ENCODE results near the gene LIPE.

LIPE gene

GRCh38 chr19:42403586-42403985 is 23.6 kb downstream of the LIPE start:
- no peak for DNase-seq (ENCODE audit: insufficient read length, low spot score)
- no peak for FAIRE-seq
- no peak for TF ChIP-seq CTCF (IDR thresholded peaks at IDR 0.05; ENCODE audit: insufficient read depth, missing control alignments)

DNA sequence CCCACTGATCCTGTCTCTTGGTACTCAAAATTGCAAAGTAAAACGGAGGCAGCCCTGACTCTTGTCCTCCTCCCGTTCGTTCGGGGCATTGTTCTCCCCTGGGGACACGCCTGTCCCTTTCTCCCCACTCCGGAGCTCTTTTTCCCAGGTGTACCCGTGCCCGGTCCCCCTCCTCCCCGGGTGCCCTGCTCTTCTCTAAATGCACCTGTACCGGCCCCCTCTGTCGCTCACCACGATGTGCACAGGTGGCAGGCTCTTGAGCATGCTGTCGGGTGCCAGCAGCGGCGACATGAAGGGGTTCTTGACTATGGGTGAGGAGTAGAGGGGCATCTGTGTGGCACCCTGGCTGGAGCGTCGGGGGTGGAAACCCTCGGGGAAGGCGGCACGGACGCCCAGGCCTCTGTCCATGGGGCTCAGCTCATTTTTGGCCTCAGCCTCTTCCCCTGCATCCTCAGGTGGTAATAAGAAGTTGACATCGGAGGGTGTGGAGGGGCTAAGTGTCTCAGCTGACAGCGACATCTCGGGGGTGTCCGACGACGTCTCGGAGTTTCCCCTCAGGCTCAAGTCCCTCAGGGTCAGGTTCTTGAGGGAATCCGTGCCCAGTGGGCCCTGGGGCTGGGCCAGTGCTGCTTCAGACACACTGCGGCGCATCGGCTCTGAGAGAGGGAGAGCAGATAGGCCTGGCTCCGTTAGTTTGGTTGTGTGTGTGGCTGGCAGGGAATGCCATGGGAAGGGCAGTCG is 24.6 kb downstream of the LIPE start:
- DNase-seq (ENCODE audit: insufficient read length, low spot score) (no peak), FAIRE-seq (no peak)
- TF ChIP-seq CTCF (IDR thresholded peaks at IDR 0.05; ENCODE audit: insufficient read depth, missing control alignments): no peak

DNA sequence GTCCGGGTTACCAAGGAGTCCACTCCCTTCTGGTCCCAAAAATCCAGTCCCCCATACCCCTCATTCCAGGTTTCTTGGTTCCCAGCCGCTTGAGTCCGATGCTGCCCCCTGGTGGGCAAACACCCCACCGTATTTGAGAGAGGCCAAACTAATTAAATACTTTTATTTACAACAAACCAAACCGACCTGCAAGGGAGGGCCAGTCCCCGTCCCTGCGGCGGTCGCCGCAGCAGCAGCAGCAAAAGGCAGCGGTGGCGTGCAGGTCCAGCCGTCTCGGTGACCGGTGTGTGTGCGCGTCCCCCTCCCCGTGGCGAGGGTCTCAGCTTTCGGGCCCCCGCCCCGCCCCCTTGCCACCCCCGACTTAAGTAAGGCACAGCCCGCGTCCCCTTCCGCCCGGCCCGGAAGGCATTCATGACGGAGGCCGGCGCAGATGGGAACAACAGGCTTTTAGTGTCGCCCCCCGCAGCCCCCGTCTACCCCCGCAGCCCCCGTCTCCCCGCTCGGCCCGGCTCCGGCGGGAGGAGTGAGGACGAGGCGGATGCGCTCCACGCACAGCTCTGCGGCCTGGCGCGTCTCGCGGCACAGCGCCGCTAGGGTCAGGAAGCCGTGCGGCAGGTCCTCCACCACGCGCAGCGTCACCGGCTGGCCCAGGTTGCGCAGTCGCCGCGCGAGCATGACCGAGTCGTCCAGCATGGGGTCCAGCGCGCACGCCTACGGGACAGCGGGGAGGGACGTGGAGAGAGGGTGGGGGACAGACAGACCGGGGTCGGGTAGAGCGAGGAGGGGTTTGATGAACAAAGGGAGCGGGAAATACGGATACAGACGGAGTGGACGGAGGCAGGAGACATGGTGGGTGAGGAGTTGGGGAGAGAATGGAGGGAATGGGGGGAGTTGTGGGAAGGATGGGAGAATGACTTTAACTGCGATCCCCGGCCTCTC is 25.6 kb downstream of the LIPE start:
- FAIRE-seq (no peak), DNase-seq (ENCODE audit: insufficient read length, low spot score) (peak; percentile 87)
- peak; percentile 81 for TF ChIP-seq CTCF (IDR thresholded peaks at IDR 0.05; ENCODE audit: insufficient read depth, missing control alignments)

DNA sequence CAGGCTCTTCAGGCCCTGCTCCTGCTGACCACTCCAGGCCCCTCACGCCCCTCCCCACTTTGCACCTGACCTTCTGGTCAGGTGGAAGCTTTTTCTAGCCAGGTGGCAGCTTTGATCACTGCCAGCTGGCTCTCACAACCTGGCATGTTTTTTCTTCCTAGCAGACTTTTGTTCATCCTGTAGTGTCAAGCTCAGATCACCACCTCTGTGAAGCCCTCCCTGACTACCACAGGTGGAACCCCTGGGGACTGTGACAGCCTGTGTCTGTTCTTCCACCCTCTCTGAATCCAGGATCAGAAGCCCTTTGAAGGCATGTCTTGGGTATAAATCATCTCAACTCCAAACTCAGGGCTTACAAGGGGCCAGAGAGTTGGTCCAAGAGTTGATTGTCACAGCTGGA is 26.8 kb downstream of the LIPE start:
- no peak for DNase-seq (ENCODE audit: insufficient read length, low spot score)
- no peak for FAIRE-seq
- TF ChIP-seq CTCF (IDR thresholded peaks at IDR 0.05; ENCODE audit: insufficient read depth, missing control alignments): no peak

DNA sequence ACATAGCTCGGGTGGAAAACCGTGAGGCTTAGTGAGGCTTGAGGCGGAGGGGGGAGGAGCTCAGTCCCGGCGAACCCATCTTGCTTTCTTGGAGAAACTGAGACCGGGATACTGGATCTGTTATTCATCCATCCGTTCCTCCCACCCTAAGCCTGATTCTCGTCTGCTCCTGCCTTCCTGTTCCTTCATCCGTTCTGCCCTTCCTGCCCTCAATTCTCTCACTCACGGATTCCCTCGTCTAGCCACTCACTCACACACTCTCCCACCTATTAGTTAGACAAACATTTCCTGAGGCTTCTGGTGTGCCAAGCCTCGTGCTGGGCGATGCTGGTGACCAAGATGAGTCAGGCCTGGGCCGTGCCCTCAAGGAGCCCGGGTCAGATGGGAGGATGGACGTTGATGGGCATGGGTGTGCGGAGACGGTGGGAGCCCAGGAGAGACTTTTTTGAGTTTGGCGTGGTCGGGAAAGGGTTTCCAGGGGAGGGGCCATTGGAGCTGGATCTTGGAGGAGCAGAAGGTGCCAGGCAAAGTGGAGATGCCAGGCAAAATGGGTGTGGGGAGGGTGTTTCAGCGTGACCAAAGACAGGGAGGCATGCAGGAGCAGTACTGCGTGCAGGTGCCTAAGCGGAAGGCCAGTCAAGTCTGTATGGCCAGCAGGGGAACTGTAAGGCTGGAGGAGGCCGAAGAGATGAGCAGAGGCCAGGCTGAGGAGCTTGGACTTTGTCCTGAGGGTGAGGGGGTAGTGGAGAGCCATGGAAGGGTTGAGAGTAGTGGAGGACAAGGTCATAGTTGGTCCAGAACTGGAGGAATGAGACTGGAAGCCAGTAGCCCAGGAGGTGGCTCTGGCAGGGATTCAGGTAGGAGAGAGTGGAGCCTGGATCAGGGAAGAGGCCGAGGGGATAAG is 29.7 kb downstream of the LIPE start:
- no peak for DNase-seq (ENCODE audit: insufficient read length, low spot score)
- TF ChIP-seq CTCF (IDR thresholded peaks at IDR 0.05; ENCODE audit: insufficient read depth, missing control alignments): no peak
- FAIRE-seq: no peak

DNA sequence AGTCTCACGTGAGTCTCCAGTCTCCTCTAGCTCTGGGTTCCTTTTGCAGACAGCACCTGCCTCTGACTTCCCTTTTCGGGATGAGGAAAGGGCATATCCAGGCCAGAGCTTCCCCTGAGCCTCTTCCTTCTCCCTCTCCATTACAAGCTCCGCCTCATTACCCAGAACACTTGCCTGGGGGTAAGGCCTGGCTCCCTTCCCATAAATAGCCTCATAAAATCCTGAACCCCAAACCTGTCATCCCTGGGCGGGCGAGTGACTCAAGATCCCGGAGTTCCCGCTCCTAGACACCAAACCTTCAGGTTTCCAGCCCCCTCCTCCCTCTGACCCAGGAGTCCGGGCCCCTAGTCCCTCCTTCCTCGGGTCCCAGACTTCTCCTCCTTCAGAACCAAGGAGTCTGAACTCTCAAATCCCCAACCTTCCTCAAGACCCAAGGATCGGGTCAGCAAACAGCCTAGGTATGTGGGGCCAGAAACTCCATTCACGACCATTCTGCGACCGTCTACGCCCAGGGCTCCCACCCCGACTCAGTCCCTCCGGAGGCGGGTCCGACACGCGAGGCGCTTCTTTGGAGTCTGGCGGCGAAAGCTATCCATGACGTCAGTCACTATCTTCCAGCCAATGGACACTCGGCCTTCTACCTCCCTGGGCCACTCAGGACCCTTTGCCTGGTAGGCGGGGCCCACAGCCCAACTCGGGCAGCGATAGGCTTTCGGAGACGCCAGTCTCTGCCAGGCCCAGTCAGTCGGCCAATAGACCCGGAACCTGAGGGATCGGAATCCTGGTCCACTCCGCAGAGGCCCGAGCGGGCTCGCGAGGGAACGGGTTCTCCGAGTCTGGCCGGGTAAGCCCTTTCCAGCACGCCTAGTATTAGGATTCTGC is 30.6 kb downstream of the LIPE start:
- no peak for TF ChIP-seq CTCF (IDR thresholded peaks at IDR 0.05; ENCODE audit: insufficient read depth, missing control alignments)
- FAIRE-seq (peak; percentile 64), DNase-seq (ENCODE audit: insufficient read length, low spot score) (peak; percentile 99)

Data from D721Med (cell line).